Lower leg skin (tissue), 4 donors: ENCODE measurements around the gene ASXL1. TPM values are rescaled to one million over a fixed set of nuclear protein-coding genes. Genes with fewer than 3 reads are reported as not detected.

ENCODE experiments used
- DNase-seq, 2 donors: peaks; one replicate each; pipeline ENCODE4 v3.0.0-alpha.2; 2019; ENCODE audit warnings: low spot score in 2 of 2
- H3K4me3 ChIP-seq: fragments of 200-600 bp; sonication (generic); 2 replicates; pipeline ENCODE4 v1.5.1; 2017; ENCODE audit warnings: mild to moderate bottlenecking, low read depth; ENCODE audit not compliant: poor library complexity, severe bottlenecking
- POLR2A ChIP-seq, 2 donors: fragments of 450-650 bp; IDR thresholded peaks; one replicate each; pipeline ENCODE4 v1.6.1; 2016 to 2017; ENCODE audit warnings: antibody characterized with exemption in 2 of 2, mild to moderate bottlenecking in 1 of 2, moderate library complexity in 1 of 2
- WGBS, 2 donors: methylation state at CpG; one replicate each; pipeline ENCODE4 v1.1.5; 2018; 5-methylcytosine and 5-hydroxymethylcytosine counted together
- intact Hi-C: fragments of 100-400 bp; cut with DNase I; formaldehyde crosslinking; loops from one replicate; pipeline ENCODE4 v1.15.0; 2023; ENCODE audit warnings: low total_unique reads
- total RNA-seq, 4 donors: library from RNA; depleted of rRNA; stranded (reverse); fragments of >200 nt; gene quantifications; one replicate each; pipeline ENCODE4 v1.1.0, GENCODE V29; 2016
- TF ChIP-seq, protein P1 (sequence below), 3 donors: fragments of 450-650 bp; IDR thresholded peaks; one replicate each; pipeline ENCODE4 v1.5.1; 2016; ENCODE audit warnings: antibody characterized with exemption in 3 of 3, mild to moderate bottlenecking in 3 of 3, moderate library complexity in 2 of 3

The ASXL1 gene
- total RNA-seq, 4 donors from 2014 or later = 29.1 to 84.8 (median 32.6) TPM

DNA sequence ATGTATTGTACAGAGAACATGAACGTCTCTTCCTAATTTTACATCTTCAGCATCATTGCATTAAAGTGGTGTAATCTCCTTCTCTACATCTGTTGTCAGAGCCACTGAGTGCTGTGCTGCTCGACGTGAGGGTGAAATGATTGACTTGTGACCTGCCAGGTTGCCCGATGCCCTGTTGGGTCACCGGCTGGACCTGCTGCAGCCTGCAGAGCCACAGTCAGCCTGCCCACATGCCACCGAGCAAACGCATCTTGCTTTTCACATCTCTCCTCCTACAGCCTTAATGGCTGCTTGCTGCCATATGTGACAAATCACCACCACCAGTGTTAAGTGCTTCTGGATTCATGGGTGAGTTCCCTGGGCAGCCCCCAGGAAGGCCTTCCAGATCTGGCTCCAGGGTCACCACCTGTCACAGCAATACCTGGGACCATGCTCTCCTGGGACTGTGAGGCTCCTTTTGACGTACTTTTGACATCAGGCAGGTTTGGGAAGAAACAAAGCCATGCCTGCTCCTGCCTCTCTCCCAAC lies 80.3 kb downstream of the ASXL1 start:
- peak; percentile 6 to 66 for DNase-seq
- 90 to 92% methylated on average over 8 of the region's 8 CpGs for WGBS, 2 donors
- no peak for TF ChIP-seq POLR2A (IDR thresholded peaks at IDR 0.05)
- intact Hi-C loops = no loop called here
- no peak overlapping the region for H3K4me3 ChIP-seq

DNA sequence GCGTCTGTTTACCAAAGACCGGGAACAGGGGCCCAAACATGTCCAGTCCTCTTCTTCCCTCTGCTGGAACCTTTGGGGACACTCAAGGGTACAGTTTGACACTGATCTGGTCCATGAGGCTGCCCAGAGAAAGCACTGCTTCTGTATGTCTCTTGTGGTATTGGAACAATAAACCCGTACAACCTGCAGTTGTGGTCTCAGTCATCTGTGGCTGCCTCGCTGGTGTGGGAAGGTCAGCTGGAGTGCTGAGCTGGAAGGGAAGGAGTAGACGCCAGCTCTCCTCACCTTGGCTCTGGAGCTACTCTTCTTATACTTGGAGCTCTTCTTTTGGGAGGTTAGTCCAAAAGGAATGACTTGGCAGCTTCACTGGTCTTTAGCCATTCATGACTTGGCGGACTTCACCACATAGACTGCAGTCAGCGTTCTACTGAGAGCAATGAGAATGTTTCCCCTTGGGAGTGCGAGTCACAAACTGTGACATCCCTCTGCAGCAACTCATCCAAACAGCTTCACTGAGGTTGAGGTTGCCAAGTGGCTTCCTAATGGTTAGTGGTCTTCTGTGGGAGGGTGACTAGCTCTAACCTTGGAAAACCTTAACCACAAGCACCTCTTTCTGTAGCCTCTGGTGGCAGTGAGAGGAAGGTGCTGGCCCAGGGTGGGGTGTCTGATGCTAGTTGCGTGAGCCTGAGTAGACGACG lies 81.2 kb downstream of the ASXL1 start:
- no peak for TF ChIP-seq POLR2A (IDR thresholded peaks at IDR 0.05)
- TF ChIP-seq, protein P1, sequence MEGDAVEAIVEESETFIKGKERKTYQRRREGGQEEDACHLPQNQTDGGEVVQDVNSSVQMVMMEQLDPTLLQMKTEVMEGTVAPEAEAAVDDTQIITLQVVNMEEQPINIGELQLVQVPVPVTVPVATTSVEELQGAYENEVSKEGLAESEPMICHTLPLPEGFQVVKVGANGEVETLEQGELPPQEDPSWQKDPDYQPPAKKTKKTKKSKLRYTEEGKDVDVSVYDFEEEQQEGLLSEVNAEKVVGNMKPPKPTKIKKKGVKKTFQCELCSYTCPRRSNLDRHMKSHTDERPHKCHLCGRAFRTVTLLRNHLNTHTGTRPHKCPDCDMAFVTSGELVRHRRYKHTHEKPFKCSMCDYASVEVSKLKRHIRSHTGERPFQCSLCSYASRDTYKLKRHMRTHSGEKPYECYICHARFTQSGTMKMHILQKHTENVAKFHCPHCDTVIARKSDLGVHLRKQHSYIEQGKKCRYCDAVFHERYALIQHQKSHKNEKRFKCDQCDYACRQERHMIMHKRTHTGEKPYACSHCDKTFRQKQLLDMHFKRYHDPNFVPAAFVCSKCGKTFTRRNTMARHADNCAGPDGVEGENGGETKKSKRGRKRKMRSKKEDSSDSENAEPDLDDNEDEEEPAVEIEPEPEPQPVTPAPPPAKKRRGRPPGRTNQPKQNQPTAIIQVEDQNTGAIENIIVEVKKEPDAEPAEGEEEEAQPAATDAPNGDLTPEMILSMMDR (IDR thresholded peaks at IDR 0.05) = no peak
- DNase-seq = peak; percentile 12 to 72
- intact Hi-C loops = no loop called here
- no peak overlapping the region for H3K4me3 ChIP-seq
- 84 to 85% methylated on average over 11 of the region's 11 CpGs for WGBS, 2 donors

DNA sequence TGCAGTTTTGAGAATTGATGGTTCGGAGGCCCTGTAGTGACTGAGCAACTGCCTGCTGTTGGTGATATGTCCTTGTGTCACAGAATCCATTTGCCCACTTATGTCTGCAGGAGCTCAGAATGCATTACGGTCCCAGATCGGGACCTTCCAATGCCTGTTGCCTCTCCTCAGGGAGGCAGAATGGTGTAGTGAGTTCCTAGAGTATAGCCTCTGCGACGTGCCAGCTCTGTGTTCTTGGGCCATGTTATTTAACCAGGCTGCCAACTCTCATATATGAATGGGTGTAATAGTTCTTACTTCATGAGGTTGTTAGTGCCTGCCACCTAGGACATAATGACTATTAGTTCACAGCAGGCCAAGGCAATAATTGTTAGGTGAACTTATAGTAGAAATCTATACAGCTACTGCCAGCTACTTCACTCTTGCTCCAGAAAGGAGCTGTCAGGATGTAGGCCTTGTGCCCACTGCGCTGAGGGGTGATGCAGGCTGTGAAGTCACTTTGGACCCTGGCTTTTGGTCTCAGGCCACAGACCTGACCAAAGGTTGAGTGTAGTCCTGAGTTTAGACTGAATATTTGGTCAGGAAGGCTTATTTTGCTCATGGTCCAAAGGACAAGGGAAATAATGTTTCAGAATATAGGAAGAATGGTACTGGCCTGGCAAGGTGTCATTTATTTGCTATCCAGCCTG lies 82.1 kb downstream of the ASXL1 start:
- intact Hi-C loops = no loop called here
- 80 to 96% methylated on average over 6 of the region's 6 CpGs for WGBS, 2 donors
- no peak overlapping the region for H3K4me3 ChIP-seq
- DNase-seq = peak; percentile 2 to 37
- TF ChIP-seq POLR2A (IDR thresholded peaks at IDR 0.05) = no peak
- TF ChIP-seq, protein P1 (IDR thresholded peaks at IDR 0.05) = no peak

DNA sequence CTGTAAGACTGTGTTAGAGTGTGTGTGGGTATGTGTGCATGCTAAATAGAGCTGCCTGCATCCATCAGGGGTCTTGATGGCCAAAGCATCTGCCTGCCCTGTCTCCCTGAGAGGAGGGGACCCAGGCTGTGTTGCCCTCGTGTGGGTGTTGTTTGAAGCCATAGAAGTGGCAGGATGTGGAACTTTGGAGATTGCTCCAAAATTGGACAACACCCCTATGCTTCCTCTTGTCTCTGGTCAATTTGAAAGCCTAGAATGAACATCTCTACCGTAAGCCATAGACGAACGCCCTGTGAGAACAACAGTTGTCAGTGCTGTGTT lies 82.6 kb downstream of the ASXL1 start:
- H3K4me3 ChIP-seq = no peak overlapping the region
- 91 to 93% methylated on average over 4 of the region's 4 CpGs for WGBS, 2 donors
- no peak for TF ChIP-seq POLR2A (IDR thresholded peaks at IDR 0.05)
- TF ChIP-seq, protein P1 (IDR thresholded peaks at IDR 0.05) = no peak
- peak; percentile 0 to 61 for DNase-seq
- intact Hi-C loops = no loop called here

DNA sequence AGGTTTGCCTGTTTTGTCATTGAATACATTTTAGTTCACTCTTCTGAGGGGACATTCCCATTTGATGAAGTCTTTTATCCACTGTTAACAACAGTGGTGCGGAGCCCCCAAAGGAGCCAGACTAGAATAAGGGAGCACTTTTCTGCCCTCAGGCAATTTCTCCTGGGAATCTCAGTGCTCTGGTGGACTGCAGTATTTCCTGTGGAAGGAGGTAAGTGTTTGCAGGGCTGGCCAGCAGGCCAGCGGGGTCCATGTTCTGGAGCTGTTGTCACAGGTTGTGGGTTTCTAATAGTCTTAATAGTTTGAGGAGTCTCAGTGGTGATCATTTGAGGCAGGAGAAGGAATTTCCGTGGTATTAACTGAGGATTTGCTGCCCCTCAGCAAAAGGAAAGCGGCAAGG lies 83.5 kb downstream of the ASXL1 start:
- peak in 1 of 2 donors; percentile 23 for DNase-seq
- H3K4me3 ChIP-seq = no peak overlapping the region
- 95 to 97% methylated on average over 3 to 4 of the region's 4 CpGs for WGBS, 2 donors
- TF ChIP-seq, protein P1 (IDR thresholded peaks at IDR 0.05) = no peak
- no peak for TF ChIP-seq POLR2A (IDR thresholded peaks at IDR 0.05)
- intact Hi-C loops = no loop called here

DNA sequence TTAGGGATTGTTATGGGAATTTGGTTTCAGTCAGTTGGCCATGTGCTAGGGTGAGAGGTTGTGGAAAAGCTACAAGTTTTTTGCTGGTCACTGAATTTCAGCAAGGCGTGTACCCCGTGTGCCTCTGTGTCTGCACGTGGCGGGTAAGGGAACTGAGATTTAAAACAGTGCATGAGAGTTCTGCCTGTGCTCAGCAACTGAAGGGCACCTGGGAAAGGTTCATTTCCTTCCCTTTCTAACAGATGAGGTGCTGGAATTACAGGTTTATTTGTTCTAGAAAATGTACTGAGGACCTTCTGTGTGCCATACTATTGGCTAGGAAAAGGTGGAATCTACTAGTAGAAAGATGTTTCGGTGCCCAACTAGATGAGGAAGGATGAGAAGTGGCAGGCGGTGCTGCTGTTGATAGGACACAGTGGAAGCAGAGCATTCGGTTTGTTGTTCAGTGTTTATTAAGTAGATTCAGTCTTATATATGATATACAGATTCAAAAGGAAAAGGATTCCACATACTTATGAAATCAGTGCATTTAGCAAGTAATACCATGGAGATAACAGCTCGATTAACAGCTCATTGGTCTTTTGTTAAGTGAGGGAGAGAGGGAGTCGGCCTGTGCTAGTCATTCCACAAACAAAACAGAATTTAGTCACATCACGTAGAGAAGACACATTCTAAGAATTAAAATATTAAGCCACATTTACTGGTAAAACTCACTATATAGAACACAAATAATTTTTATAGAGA lies 84.7 kb downstream of the ASXL1 start:
- TF ChIP-seq, protein P1 (IDR thresholded peaks at IDR 0.05) = no peak
- TF ChIP-seq POLR2A (IDR thresholded peaks at IDR 0.05) = no peak
- intact Hi-C loops = no loop called here
- WGBS, 2 donors = 81 to 86% methylated on average over 10 of the region's 10 CpGs
- no peak for DNase-seq
- H3K4me3 ChIP-seq = no peak overlapping the region
